SU-DHL-6 (cell line): ENCODE results near the gene STAM2.
"Not testable (repeated sequence)": the region's sequence is repeated elsewhere in the genome, so short reads cannot be mapped to it uniquely, and the experiment has no call there.

ENCODE experiments used
- H2AFZ ChIP-seq: fragments of 200-600 bp; sonication (generic); 2 replicates; pipeline ENCODE4 v1.6.1; 2014; ENCODE audit warnings: low read depth, mild to moderate bottlenecking, moderate library complexity, mixed read lengths, antibody characterized with exemption, low read length; ENCODE audit not compliant: severe bottlenecking
- H3F3A ChIP-seq: fragments of 200-600 bp; shearing (Covaris generic); 2 replicates; pipeline ENCODE4 v1.6.0; 2016; ENCODE audit warnings: antibody characterized with exemption, mild to moderate bottlenecking; ENCODE audit not compliant: insufficient read depth
- H3K27ac ChIP-seq: fragments of 200-600 bp; sonication (generic); 2 replicates; pipeline ENCODE4 v1.5.1; 2016; ENCODE audit warnings: low read depth, mild to moderate bottlenecking, low read length, moderate library complexity, mixed read lengths
- H3K27me3 ChIP-seq: fragments of 200-600 bp; sonication (generic), shearing (Covaris generic); 2 replicates; pipeline ENCODE4 v1.6.0; 2014; ENCODE audit warnings: mild to moderate bottlenecking, low read length
- H3K36me3 ChIP-seq: fragments of 200-600 bp; sonication (generic); 2 replicates; pipeline ENCODE4 v1.6.1; 2014; ENCODE audit warnings: mild to moderate bottlenecking, low read length, mixed read lengths
- H3K4me2 ChIP-seq: fragments of 300-600, 200-600 bp; shearing (Covaris generic), sonication (generic); 2 replicates; pipeline ENCODE4 v1.6.0; 2014; ENCODE audit warnings: low read length, low read depth, mild to moderate bottlenecking; ENCODE audit not compliant: poor library complexity, severe bottlenecking
- H3K4me3 ChIP-seq: fragments of 200-600 bp; sonication (generic); 2 replicates; pipeline ENCODE4 v1.5.1; 2014; ENCODE audit warnings: antibody characterized with exemption, low read length, mild to moderate bottlenecking, mixed read lengths; ENCODE audit not compliant: insufficient read depth, poor library complexity, severe bottlenecking
- H3K79me2 ChIP-seq: fragments of 200-600 bp; sonication (generic); 2 replicates; pipeline ENCODE4 v1.6.1; 2014; ENCODE audit warnings: mild to moderate bottlenecking, low read length, moderate library complexity; ENCODE audit not compliant: insufficient read depth
- H3K9ac ChIP-seq: fragments of 200-600 bp; sonication (generic); 2 replicates; pipeline ENCODE4 v1.7.0; 2014; ENCODE audit warnings: mild to moderate bottlenecking, low read length
- H3K9me2 ChIP-seq: fragments of 200-600 bp; sonication (generic); replicated peaks from 2 replicates; pipeline ENCODE4 v1.6.1; 2014; ENCODE audit warnings: low read length; ENCODE audit not compliant: insufficient read depth
- H3K9me3 ChIP-seq: fragments of 200-600 bp; sonication (generic); 2 replicates; pipeline ENCODE4 v1.6.1; 2014; ENCODE audit warnings: low read length, mixed read lengths; ENCODE audit not compliant: insufficient read depth
- H4K20me1 ChIP-seq: fragments of 200-600 bp; sonication (generic); 2 replicates; pipeline ENCODE4 v1.6.1; 2014; ENCODE audit warnings: low read depth, mild to moderate bottlenecking, antibody characterized with exemption, low read length, moderate library complexity, mixed read lengths
- CTCF ChIP-seq: fragments of 200-600 bp; sonication (generic); IDR thresholded peaks from one replicate; pipeline ENCODE4 v1.5.1; 2017; ENCODE audit warnings: antibody characterized with exemption, mild to moderate bottlenecking, low read length, moderate library complexity; ENCODE audit not compliant: insufficient read depth, poor library complexity, severe bottlenecking
- EZH2phosphoT487 ChIP-seq: fragments of 200-600 bp; sonication (generic), shearing (Covaris generic); conservative IDR thresholded peaks from 2 replicates; pipeline ENCODE4 v1.6.1; 2018; ENCODE audit warnings: mild to moderate bottlenecking, antibody characterized with exemption, low read length, moderate library complexity, mixed read lengths

Gene STAM2

GRCh38 chr2:152162141-152162540, 13.4 kb downstream of the STAM2 start:
- Histone ChIP-seq H3K79me2 (peaks cover 78% of the 10 kb centered on the region), H3K4me2 (no peak overlapping the region), H3K9me3 (no peaks in the 10 kb centered on the region), H3F3A (no peaks in the 10 kb centered on the region), H4K20me1 (no peaks in the 10 kb centered on the region; the same call in 1 of the 2 replicates), H3K9me2 (no peaks in the 10 kb centered on the region), H3K9ac (no peak overlapping the region), H3K36me3 (no peaks in the 10 kb centered on the region), H2AFZ (no peak overlapping the region), H3K27ac (no peak overlapping the region), H3K27me3 (no peaks in the 10 kb centered on the region), H3K4me3 (no peak overlapping the region)
- no peak for TF ChIP-seq CTCF
- no peak for TF ChIP-seq EZH2phosphoT487

GRCh38 chr2:152161598-152161997, 14.0 kb downstream of the STAM2 start:
- no peaks in the 10 kb centered on the region; the same call in 1 of the 2 replicates for H4K20me1 ChIP-seq
- no peaks in the 10 kb centered on the region for H3K36me3 ChIP-seq
- H3K9me2 ChIP-seq = no peaks in the 10 kb centered on the region
- H3K9me3 ChIP-seq = no peaks in the 10 kb centered on the region
- H3K27me3 ChIP-seq = no peaks in the 10 kb centered on the region
- no peak overlapping the region for H3K9ac ChIP-seq
- no peaks in the 10 kb centered on the region for H3F3A ChIP-seq
- TF ChIP-seq EZH2phosphoT487 (no peak), CTCF (no peak)
- H3K79me2 ChIP-seq = peaks cover 78% of the 10 kb centered on the region
- no peak overlapping the region for H3K4me2 ChIP-seq
- no peak overlapping the region for H2AFZ ChIP-seq
- no peak overlapping the region for H3K4me3 ChIP-seq
- H3K27ac ChIP-seq = no peak overlapping the region

- peaks cover 78% of the 10 kb centered on the region for H3K79me2 ChIP-seq
- not testable (repeated sequence) for H3K27ac ChIP-seq
These were observed 15.2 kb downstream of the STAM2 start for GRCh38 chr2:152160378-152160777.

GRCh38 chr2:152157253-152157652, 18.3 kb downstream of the STAM2 start:
- no peak overlapping the region for H3K4me3 ChIP-seq
- peaks cover 73% of the 10 kb centered on the region for H3K79me2 ChIP-seq
- H2AFZ ChIP-seq = no peak overlapping the region
- no peaks in the 10 kb centered on the region for H3F3A ChIP-seq
- no peaks in the 10 kb centered on the region; the same call in 1 of the 2 replicates for H4K20me1 ChIP-seq
- H3K9ac ChIP-seq = no peak overlapping the region
- TF ChIP-seq CTCF (no peak), EZH2phosphoT487 (no peak)
- no peaks in the 10 kb centered on the region for H3K9me2 ChIP-seq
- H3K36me3 ChIP-seq = no peaks in the 10 kb centered on the region
- no peaks in the 10 kb centered on the region for H3K9me3 ChIP-seq
- no peaks in the 10 kb centered on the region for H3K27me3 ChIP-seq
- no peak overlapping the region for H3K27ac ChIP-seq
- no peak overlapping the region for H3K4me2 ChIP-seq

More at GRCh38 chr2:152160378-152160777, 15.2 kb downstream of the STAM2 start:
- not testable (repeated sequence) for H3K4me2 ChIP-seq, H3K27me3 ChIP-seq, H3K9me3 ChIP-seq, H3K9me2 ChIP-seq, H3F3A ChIP-seq, H3K4me3 ChIP-seq, H3K36me3 ChIP-seq, H2AFZ ChIP-seq, H3K9ac ChIP-seq, H4K20me1 ChIP-seq
